ENCODE data around the gene BORCS6. TPM values are rescaled to one million over a fixed set of nuclear protein-coding genes. Genes with fewer than 3 reads are reported as not detected.

The BORCS6 gene
- total and polyA plus RNA-seq, 2 of the 13 experiments (the other 11 are each of a cell fraction or from before 2014, with no cell fraction given): 2.0 to 5.1 TPM

DNA sequence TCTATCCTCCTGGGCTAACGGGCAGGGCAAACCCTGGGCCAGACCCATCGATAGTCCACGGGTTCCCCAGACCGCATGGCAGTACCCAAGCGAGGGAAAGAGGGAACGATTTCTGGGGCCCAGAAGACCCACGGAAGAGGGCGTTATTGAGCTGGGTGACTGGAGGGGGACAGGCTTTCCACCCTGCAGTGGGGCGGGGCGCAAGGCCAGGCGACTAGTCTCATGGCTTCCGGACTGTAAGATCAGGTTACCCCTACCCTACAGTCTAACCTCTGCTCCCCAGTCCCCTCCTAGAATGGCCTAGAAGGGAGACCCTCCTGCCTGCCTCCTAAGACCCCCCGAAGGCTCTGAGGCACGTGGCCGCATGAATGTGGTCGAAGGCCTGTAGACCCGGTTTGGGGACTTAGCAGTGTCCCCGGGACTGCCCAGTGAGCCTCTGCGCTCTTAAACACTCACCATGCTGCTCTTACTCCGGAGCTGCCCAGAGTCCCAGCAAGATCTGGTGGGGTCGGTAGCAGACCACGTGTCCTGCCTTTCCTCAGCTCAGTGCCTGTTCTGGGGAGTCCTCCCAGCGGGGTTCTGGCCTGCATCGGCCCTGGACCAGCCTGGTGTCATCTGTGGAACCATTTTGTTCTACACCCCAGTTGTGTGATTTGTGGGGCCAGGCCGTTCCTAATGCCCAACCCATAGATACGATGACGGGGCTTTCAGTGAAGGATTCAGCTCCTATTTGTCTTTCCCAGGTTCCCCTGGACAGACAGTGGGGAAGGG is 33.6 kb upstream of the BORCS6 start (continued):
- TF ChIP-seq, protein P1, sequence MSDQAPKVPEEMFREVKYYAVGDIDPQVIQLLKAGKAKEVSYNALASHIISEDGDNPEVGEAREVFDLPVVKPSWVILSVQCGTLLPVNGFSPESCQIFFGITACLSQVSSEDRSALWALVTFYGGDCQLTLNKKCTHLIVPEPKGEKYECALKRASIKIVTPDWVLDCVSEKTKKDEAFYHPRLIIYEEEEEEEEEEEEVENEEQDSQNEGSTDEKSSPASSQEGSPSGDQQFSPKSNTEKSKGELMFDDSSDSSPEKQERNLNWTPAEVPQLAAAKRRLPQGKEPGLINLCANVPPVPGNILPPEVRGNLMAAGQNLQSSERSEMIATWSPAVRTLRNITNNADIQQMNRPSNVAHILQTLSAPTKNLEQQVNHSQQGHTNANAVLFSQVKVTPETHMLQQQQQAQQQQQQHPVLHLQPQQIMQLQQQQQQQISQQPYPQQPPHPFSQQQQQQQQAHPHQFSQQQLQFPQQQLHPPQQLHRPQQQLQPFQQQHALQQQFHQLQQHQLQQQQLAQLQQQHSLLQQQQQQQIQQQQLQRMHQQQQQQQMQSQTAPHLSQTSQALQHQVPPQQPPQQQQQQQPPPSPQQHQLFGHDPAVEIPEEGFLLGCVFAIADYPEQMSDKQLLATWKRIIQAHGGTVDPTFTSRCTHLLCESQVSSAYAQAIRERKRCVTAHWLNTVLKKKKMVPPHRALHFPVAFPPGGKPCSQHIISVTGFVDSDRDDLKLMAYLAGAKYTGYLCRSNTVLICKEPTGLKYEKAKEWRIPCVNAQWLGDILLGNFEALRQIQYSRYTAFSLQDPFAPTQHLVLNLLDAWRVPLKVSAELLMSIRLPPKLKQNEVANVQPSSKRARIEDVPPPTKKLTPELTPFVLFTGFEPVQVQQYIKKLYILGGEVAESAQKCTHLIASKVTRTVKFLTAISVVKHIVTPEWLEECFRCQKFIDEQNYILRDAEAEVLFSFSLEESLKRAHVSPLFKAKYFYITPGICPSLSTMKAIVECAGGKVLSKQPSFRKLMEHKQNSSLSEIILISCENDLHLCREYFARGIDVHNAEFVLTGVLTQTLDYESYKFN (CRISPR knock-in tag; conservative IDR thresholded peaks at IDR 0.05): 0 out of 2 replicates have a peak, but pooled peaks have one; percentile 15
- TF ChIP-seq ASH2L (IDR thresholded peaks at IDR 0.05; ENCODE audit: insufficient read length, low read depth, low read length) (no peak), HDAC6 (IDR thresholded peaks at IDR 0.05; ENCODE audit: low read depth, low read length) (no peak), THYN1 (CRISPR knock-in tag; IDR thresholded peaks at IDR 0.05; ENCODE audit: borderline replicate concordance, low read depth) (no peak), ZBTB46 (CRISPR knock-in tag; IDR thresholded peaks at IDR 0.05; ENCODE audit: borderline replicate concordance) (no peak), ZNF143 (CRISPR knock-in tag; IDR thresholded peaks at IDR 0.05) (no peak), HOXD1 (CRISPR knock-in tag; IDR thresholded peaks at IDR 0.05) (0 out of 2 replicates have a peak, but pooled peaks have one; percentile 27), SRSF1 (optimal IDR thresholded peaks at IDR 0.05; ENCODE audit: low read depth, low read length) (no peak)
- TF ChIP-seq, protein P2, sequence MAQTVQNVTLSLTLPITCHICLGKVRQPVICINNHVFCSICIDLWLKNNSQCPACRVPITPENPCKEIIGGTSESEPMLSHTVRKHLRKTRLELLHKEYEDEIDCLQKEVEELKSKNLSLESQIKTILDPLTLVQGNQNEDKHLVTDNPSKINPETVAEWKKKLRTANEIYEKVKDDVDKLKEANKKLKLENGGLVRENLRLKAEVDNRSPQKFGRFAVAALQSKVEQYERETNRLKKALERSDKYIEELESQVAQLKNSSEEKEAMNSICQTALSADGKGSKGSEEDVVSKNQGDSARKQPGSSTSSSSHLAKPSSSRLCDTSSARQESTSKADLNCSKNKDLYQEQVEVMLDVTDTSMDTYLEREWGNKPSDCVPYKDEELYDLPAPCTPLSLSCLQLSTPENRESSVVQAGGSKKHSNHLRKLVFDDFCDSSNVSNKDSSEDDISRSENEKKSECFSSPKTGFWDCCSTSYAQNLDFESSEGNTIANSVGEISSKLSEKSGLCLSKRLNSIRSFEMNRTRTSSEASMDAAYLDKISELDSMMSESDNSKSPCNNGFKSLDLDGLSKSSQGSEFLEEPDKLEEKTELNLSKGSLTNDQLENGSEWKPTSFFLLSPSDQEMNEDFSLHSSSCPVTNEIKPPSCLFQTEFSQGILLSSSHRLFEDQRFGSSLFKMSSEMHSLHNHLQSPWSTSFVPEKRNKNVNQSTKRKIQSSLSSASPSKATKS (CRISPR knock-in tag; IDR thresholded peaks at IDR 0.05): no peak
- TF ChIP-seq, protein P3, sequence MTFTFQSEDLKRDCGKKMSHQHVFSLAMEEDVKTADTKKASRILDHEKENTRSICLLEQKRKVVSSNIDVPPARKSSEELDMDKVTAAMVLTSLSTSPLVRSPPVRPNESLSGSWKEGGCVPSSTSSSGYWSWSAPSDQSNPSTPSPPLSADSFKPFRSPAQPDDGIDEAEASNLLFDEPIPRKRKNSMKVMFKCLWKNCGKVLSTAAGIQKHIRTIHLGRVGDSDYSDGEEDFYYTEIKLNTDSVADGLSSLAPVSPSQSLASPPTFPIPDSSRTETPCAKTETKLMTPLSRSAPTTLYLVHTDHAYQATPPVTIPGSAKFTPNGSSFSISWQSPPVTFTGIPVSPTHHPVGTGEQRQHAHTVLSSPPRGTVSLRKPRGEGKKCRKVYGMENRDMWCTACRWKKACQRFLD (CRISPR knock-in tag; IDR thresholded peaks at IDR 0.05; ENCODE audit: borderline replicate concordance): peak; percentile 54; the same call in 1 of the 2 replicates
- TF ChIP-seq, protein P4, sequence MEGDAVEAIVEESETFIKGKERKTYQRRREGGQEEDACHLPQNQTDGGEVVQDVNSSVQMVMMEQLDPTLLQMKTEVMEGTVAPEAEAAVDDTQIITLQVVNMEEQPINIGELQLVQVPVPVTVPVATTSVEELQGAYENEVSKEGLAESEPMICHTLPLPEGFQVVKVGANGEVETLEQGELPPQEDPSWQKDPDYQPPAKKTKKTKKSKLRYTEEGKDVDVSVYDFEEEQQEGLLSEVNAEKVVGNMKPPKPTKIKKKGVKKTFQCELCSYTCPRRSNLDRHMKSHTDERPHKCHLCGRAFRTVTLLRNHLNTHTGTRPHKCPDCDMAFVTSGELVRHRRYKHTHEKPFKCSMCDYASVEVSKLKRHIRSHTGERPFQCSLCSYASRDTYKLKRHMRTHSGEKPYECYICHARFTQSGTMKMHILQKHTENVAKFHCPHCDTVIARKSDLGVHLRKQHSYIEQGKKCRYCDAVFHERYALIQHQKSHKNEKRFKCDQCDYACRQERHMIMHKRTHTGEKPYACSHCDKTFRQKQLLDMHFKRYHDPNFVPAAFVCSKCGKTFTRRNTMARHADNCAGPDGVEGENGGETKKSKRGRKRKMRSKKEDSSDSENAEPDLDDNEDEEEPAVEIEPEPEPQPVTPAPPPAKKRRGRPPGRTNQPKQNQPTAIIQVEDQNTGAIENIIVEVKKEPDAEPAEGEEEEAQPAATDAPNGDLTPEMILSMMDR (CRISPR knock-in tag; IDR thresholded peaks at IDR 0.05): peak; percentile 87
- TF ChIP-seq, protein P5, sequence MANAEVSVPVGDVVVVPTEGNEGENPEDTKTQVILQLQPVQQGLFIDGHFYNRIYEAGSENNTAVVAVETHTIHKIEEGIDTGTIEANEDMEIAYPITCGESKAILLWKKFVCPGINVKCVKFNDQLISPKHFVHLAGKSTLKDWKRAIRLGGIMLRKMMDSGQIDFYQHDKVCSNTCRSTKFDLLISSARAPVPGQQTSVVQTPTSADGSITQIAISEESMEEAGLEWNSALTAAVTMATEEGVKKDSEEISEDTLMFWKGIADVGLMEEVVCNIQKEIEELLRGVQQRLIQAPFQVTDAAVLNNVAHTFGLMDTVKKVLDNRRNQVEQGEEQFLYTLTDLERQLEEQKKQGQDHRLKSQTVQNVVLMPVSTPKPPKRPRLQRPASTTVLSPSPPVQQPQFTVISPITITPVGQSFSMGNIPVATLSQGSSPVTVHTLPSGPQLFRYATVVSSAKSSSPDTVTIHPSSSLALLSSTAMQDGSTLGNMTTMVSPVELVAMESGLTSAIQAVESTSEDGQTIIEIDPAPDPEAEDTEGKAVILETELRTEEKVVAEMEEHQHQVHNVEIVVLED (CRISPR knock-in tag; IDR thresholded peaks at IDR 0.05; ENCODE audit: borderline replicate concordance): peak; percentile 26; the same call in 1 of the 2 replicates
- TF ChIP-seq, protein P6, sequence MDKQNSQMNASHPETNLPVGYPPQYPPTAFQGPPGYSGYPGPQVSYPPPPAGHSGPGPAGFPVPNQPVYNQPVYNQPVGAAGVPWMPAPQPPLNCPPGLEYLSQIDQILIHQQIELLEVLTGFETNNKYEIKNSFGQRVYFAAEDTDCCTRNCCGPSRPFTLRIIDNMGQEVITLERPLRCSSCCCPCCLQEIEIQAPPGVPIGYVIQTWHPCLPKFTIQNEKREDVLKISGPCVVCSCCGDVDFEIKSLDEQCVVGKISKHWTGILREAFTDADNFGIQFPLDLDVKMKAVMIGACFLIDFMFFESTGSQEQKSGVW (CRISPR knock-in tag; IDR thresholded peaks at IDR 0.05; ENCODE audit: borderline replicate concordance): no peak

All from HepG2 (cell line).